ENCODE data around the gene TRPM4. TPM values are rescaled to one million over a fixed set of nuclear protein-coding genes. Genes with fewer than 3 reads are reported as not detected.

TRPM4 gene
- total RNA-seq, 1 donor from 2014 or later: 33.1 TPM

GRCh38 chr19:49243129-49243528, 85.5 kb downstream of the TRPM4 start:
- H3K4me1 Mint-ChIP-seq (ENCODE audit: unreplicated experiment): no peaks in the 10 kb centered on the region
- H3K27ac Mint-ChIP-seq: no peak overlapping the region
- no peak overlapping the region for H3K4me3 Mint-ChIP-seq
- DNase-seq (ENCODE audit: extremely low spot score, unreplicated experiment): no peak
- no peaks in the 10 kb centered on the region for H3K9me3 Mint-ChIP-seq
- no peak for TF ChIP-seq CTCF (conservative IDR thresholded peaks at IDR 0.05)
- H3K36me3 Mint-ChIP-seq: no peaks in the 10 kb centered on the region
- H3K27me3 Mint-ChIP-seq: peaks cover 4% of the 10 kb centered on the region

GRCh38 chr19:49243726-49244125, 86.1 kb downstream of the TRPM4 start:
- DNase-seq (ENCODE audit: extremely low spot score, unreplicated experiment): no peak

GRCh38 chr19:49244256-49244655, 86.7 kb downstream of the TRPM4 start:
- no peak for TF ChIP-seq CTCF (conservative IDR thresholded peaks at IDR 0.05)
- H3K27me3 Mint-ChIP-seq: no peaks in the 10 kb centered on the region
- H3K27ac Mint-ChIP-seq: no peak overlapping the region
- no peak overlapping the region for H3K4me3 Mint-ChIP-seq
- no peaks in the 10 kb centered on the region for H3K9me3 Mint-ChIP-seq
- DNase-seq (ENCODE audit: extremely low spot score, unreplicated experiment): no peak
- H3K4me1 Mint-ChIP-seq (ENCODE audit: unreplicated experiment): no peaks in the 10 kb centered on the region
- H3K36me3 Mint-ChIP-seq: no peaks in the 10 kb centered on the region

More at GRCh38 chr19:49243726-49244125, 86.1 kb downstream of the TRPM4 start:
- no peaks in the 10 kb centered on the region for H3K27me3 Mint-ChIP-seq
- no peaks in the 10 kb centered on the region for H3K4me1 Mint-ChIP-seq (ENCODE audit: unreplicated experiment)
- no peaks in the 10 kb centered on the region for H3K36me3 Mint-ChIP-seq
- H3K4me3 Mint-ChIP-seq: no peak overlapping the region
- no peaks in the 10 kb centered on the region for H3K9me3 Mint-ChIP-seq
- H3K27ac Mint-ChIP-seq: no peak overlapping the region
- no peak for TF ChIP-seq CTCF (conservative IDR thresholded peaks at IDR 0.05)

GRCh38 chr19:49247676-49248075, 90.1 kb downstream of the TRPM4 start:
- no peaks in the 10 kb centered on the region for H3K4me1 Mint-ChIP-seq (ENCODE audit: unreplicated experiment)
- H3K9me3 Mint-ChIP-seq: no peaks in the 10 kb centered on the region
- H3K36me3 Mint-ChIP-seq: no peaks in the 10 kb centered on the region
- TF ChIP-seq CTCF (conservative IDR thresholded peaks at IDR 0.05): no peak
- DNase-seq (ENCODE audit: extremely low spot score, unreplicated experiment): no peak
- H3K27ac Mint-ChIP-seq: no peak overlapping the region
- peaks cover 2% of the 10 kb centered on the region for H3K27me3 Mint-ChIP-seq
- H3K4me3 Mint-ChIP-seq: no peak overlapping the region

GRCh38 chr19:49249933-49250332, 92.3 kb downstream of the TRPM4 start:
- Mint-ChIP-seq H3K36me3 (no peaks in the 10 kb centered on the region), H3K4me3 (no peak overlapping the region)

More at GRCh38 chr19:49249933-49250332, 92.3 kb downstream of the TRPM4 start:
- H3K9me3 Mint-ChIP-seq: no peaks in the 10 kb centered on the region
- peaks cover 5% of the 10 kb centered on the region for H3K27me3 Mint-ChIP-seq
- no peak for TF ChIP-seq CTCF (conservative IDR thresholded peaks at IDR 0.05)
- DNase-seq (ENCODE audit: extremely low spot score, unreplicated experiment): no peak
- H3K27ac Mint-ChIP-seq: no peak overlapping the region
- H3K4me1 Mint-ChIP-seq (ENCODE audit: unreplicated experiment): no peaks in the 10 kb centered on the region

Data from type B pancreatic cell (in vitro differentiated cells).